ENCODE data around the gene WHAMM.
"Not testable (repeated sequence)": the region's sequence is repeated elsewhere in the genome, so short reads cannot be mapped to it uniquely, and the experiment has no call there.

The WHAMM gene, protein sequence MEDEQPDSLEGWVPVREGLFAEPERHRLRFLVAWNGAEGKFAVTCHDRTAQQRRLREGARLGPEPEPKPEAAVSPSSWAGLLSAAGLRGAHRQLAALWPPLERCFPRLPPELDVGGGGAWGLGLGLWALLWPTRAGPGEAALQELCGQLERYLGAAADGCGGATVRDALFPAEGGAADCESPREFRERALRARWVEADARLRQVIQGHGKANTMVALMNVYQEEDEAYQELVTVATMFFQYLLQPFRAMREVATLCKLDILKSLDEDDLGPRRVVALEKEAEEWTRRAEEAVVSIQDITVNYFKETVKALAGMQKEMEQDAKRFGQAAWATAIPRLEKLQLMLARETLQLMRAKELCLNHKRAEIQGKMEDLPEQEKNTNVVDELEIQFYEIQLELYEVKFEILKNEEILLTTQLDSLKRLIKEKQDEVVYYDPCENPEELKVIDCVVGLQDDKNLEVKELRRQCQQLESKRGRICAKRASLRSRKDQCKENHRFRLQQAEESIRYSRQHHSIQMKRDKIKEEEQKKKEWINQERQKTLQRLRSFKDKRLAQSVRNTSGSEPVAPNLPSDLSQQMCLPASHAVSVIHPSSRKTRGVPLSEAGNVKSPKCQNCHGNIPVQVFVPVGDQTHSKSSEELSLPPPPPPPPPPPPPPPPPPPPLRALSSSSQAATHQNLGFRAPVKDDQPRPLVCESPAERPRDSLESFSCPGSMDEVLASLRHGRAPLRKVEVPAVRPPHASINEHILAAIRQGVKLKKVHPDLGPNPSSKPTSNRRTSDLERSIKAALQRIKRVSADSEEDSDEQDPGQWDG

DNA sequence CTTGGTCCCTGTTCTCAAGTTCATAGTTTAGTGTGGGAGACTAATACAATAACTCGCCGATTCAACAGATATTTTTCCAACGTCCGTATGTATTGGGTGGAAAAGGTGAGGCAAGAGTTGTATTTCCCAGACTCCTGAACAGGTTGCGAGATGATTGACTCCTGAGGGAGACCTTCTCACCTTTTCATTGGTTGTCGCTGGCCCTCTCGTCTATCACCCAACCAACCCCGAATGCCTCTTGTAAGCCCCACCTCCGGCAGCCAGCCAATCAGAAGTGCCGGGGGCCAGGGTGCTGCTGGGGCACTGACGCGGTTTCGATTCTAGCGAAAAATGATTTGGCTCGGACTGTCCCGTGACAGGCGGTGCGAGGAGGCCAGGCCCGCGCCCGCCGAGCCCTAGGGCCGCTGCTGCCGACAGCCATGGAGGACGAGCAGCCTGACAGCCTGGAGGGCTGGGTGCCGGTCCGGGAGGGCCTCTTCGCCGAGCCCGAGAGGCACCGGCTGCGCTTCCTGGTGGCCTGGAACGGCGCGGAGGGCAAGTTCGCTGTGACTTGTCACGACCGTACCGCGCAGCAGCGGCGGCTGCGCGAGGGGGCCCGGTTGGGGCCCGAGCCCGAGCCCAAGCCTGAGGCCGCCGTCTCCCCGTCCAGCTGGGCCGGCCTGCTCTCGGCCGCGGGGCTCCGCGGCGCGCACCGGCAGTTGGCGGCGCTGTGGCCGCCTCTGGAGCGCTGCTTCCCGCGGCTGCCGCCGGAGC, at the start of gene WHAMM:
Gene WHAMM, plus strand, starts transcription at position 321 of the 753 bp plus-strand sequence. Its CDS starts 99 bp downstream, at position 420.
- peak; percentile 98 for DNase-seq (ENCODE audit: low read depth)

DNA sequence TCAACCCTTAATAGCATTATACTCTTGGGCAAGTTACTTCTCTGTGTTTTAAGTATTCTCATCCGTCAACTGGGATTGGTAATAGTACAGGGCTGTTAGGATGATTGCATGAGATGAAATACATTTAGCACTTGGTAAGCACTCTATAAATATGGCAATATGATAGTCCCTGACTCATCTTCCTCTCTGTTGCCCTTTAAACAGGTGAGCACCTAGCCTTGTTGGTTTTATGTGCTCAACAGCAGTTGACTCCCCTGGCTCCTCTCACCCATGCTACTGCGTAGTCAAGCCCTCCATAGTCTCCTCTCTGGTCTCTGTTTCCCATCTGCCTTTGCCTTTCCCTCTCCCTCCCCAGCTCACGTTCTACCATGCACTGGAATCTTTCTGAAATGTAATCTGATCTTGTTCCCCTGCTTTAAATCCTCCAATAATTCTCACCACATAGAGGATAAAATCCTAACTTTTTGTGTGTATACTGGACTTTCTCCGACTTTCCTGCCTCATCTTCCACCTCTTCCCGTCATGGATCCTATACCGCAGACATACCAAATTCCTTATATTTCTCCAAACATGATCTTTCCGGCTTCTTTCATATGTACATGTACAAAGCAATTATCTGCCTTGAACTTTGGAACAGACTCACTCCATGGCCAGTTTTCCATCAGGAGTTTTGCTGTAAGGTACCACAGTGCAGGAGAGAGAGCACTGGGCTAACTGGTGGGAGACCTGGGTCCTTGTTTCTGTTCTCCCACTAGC, 45.9 kb upstream of the WHAMM start:
- no peak for DNase-seq (ENCODE audit: low read depth)

DNA sequence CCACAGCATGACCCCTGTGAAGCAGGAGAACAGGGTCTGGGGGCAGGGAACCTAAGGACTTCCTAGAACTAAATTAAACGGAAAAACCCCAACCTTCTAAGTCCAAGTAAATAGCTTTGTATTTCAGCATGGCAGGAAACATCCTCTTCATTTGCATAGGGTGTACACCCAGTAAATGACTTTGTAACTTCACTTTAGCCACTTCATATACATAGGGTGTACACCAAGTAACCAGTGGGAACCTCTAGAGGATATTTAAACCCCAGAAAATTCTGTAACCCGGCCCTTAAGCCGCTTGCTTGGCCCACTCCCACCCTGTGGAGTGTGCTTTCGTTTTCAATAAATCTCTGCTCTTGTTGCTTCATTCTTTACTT, 45.3 kb upstream of the WHAMM start:
- DNase-seq (ENCODE audit: low read depth), result no peak

DNA sequence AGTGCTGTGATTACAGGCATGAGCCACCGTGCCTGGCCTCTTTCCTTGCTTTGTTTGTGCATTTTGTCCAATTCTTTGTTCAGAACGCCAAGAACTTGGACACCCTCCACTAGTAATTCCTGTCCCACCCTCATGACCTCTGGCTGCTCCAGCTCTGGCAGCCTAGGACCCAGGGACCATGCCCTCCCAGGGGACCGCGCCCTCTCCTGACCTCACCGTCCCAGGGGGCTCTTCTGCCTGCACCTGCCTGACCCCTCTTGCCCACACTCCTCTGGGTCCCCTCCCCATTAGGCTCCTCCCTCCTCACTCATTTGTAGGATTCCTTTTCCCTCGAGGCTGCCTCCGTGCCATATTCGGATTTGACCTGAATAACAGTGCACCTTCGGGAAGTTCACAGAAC, 44.7 kb upstream of the WHAMM start:
- DNase-seq (ENCODE audit: low read depth), result no peak

DNA sequence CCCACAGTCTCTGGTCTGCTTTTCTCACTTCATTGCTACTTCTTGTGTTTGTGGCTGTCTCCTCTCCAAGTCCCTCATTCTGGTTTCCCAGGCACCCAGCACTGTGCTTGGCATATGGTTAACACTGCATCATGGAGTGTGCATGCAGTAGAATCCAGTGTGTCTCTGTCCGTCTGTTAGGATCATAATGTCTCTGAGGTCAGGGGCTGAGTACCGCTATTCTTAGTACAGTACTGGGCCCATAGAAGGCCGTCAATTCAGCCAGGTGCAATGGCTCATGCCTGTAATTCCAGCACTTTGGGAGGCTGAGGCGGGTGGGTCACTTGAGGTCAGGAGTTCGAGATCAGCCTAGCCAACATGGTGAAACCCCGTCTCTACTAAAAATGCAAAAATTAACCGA, 43.2 kb upstream of the WHAMM start:
- DNase-seq (ENCODE audit: low read depth), result not testable (repeated sequence)

DNA sequence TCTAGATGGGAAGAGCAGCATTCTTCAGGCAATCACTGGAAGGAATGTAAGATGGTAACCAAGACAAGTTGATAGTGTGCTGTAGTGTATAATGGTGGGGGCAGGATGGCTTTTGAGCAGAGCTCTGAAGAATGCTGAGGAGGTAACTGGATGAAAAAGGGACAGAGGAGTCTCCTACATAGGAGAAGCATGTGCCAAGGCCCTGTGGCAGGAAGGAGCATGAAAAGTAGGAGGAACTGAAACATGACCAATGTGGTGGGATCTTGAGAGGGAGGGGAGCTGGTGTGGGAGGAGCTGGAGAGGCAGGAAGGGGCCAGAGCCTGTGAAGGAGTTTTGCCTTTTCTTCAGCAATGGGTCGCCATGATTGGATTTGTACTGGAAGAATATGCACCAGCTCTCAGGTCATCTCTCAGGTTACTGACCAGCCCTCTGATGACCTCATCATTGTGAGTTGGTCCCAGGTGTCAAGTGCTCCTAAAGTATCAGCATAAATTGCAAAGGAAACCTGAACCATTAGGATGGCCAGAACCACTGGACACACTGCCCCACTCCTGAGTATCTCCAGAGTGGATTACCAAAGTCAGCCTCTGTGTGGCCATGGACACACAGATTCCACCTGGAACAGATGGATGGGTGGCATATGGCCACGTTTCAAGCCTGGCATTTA, 42.1 kb upstream of the WHAMM start:
- DNase-seq (ENCODE audit: low read depth), result no peak

DNA sequence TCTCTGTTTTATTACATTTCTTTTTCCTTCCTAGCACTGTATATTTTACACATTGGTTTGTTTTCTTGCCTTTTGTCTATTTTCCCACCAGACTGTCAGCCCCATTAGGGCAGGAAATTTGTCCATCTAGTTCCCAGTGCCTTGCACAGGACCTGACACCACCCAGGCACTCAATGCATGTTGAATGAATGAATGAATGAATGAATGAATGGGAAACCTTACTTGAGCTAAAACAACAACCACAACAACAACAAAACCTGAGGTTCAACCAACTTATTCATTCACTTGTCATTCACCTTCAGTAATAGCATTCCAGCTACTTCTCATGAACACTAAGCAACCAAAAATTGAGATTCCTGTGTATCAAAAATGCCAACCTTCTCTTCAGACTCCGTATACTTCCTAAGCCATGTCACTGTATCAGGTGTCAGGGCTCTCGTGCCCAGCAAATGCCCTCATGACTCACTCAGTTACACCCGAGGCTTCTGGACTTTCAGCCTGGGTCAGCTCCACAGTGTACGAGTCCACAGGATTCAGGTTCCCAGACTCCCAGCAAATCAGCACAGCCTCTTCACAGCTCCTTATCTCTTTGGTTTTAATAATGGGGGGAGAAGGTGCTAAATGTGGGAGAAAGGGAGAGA, 40.9 kb upstream of the WHAMM start:
- DNase-seq (ENCODE audit: low read depth), result peak; percentile 28

DNA sequence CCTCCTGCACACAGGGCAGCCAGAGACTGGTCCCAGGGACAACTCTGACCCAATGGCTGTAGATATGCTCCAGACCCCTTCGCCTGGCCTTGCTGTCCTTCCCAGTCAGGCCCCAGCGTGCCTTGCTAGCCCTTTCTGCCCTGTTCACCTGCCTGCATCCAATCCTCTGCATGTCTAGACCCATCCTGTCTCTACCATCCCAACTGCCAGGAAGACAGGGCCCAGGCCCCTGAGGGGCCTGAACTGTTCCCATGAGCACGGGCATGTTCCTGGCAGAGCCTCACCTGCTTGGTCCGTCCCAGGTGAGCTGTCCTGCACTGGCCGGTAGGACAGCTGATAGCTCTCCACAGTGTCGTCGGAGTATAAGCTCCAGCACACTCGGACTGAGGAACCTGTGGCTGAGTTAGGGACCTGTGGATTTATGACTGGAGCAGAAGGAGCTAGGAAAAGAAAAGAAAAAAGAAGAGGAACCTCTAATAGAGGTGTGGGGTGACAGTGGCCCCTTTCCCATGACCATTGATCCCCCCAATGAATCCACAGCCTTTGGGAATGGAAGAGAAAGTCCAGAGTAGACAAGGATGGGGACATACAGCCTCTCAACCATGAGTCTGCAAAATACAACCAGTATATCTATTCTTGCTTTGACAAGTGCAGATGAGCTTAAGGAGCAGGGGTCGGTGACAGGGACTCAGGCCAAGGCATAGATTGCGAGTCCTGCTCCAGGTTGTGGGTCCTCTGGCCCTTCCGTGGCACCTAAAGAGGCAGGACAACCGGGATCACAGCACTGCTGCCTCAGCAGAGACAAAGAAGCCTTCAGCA, 37.4 kb upstream of the WHAMM start:
- no peak for DNase-seq (ENCODE audit: low read depth)

DNA sequence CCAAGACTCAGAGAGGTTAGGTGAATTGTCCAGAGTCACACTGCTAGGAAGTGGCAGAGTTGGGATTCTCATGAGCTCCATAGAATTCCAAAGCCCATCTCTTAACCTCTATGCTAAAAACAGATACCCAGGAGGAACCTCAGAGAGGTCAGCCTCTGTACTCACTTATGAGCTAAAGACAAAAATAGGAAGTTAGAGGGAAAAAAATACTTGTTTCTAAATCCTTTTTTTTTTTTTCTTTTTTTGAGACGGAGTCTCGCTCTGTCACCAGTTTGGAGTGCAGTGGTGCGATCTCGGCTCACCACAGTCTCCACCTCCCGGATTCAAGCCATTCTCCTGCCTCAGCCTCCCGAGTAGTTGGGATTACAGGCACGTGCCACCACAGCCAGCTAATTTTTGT, 34.9 kb upstream of the WHAMM start:
- DNase-seq (ENCODE audit: low read depth), result no peak

DNA sequence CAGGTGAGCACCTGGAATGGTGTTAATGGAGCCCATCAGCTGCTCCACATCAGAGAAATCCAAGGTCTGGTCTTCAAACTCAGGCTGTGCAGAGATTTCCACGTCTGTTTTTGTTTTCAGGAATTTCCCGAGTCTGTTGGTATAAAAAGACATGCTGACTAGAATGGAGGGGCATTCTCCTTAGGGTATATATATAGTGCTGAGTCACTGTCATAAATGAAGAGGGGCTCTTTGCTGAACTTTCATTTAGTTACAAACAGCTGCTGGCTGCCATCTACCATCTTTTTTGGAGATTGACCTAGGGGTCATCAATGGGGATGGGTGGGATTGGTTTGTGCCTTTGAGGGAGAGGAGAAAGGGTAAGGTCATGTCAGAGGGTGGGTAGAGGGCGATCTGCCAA, 30.7 kb upstream of the WHAMM start:
- DNase-seq (ENCODE audit: low read depth), result no peak

DNA sequence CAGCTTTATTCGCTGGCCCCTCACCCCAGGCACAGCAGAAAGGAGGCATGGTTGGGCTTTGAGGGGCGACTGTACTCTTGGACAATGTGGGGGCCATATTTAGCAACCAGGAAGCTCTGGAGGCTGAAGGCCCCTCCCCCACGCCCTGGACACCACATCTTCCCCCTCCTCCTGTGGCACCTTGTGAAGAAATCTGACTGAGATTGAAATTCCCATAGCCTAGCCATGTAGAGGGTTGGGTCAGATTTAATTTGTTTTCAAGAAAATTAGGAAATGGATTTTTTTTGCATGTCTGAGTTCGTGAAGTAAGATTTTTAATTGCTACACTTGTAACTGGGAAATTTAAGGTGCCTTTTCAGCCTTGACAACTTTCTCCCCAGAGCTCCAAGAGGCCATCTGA, 28.1 kb upstream of the WHAMM start:
- no peak for DNase-seq (ENCODE audit: low read depth)

DNA sequence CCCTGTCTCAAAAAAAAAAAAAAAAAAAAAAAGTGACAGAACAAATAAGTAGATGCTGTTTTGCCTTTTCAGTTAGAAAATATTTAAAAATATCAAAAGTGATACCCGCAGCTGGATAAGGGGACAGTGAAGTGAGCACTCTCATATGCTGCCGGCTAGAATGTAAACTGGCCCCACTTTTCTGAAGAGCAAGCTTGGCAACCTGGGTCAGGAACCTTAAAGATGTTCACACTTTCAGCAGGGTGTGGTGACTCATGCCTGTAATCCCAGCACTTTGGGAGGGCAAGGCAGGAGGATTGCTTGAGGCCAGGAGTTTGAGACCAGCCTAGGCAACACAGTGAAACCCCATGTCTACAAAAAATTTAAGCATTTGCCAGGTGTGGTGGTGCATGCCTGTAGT, 20.9 kb upstream of the WHAMM start:
- DNase-seq (ENCODE audit: low read depth), result no peak

DNA sequence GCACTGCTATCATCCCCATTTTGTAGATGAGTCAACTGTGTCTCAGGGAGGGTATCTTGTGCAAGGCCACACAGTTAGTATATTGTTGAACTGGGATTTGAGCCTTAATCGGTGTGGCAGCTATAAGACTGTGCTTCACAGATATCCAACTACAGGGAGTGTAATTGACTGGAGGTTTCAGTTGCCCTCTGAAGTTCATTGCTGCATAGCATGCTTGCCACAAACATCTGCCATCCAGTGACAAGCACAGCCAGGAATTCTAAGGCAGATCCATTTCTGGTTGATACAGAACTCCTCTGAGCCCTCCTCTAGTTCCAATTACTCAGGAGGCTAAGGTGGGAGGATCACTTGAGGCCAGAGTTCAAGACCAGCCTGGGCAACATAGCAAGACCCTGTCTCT, 19.9 kb upstream of the WHAMM start:
- no peak for DNase-seq (ENCODE audit: low read depth)

DNA sequence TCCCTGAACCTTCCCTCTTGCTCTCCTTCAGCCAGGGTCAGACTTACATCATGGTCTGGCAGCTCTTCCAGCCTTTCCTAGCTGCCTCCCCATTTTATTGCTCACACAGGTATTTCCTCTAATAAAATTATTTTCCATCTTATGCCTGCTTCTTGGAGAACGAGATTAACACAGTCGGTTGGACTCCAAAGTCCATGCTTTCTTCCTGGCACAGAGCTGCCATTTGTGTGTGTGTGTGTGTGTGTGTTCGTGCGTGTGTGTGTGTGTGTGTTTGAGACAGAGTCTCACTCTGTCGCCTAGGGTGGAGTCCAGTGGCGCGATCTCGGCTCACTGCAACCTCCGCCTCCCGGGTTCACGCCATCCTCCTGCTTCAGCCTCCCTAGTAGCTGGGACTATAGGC, 19.1 kb upstream of the WHAMM start:
- DNase-seq (ENCODE audit: low read depth), result no peak

DNA sequence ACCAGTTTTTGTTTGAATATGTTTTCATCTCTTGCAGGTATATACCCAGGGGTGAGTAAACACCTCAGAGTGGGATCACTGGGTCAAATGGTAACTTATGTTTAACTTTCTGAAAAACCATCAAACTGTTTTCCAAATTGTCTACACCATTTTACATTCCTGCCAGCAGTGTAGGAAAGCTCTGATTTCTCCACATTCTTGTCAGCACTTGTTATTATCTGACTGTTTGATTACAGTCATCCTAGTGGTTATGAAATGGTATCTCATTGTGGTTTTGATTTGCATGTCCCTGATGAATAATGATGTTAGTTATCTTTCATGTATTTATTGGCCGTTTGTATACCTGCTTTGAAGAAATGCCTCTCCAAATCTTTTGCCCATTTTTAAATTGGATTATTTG, 17.4 kb upstream of the WHAMM start:
- DNase-seq (ENCODE audit: low read depth), result peak; percentile 37

DNA sequence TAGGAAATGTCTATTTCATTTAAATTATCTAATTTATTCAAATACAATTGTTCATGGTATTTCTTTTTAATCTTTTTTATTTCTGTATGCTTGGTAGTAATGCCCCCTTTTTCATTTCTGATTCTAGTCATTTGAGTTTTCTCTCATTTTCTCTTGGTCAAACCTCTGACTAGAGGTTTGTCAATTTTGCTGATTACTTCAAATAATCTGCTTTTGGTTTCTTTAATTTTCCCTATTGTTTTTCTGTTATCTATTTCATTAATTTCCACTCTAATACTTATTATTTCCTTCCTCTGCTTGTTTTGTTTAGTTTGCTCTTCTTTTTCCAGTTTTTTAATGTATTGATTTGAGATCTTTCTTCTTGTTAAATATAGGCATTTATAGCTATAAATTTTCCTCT, 15.7 kb upstream of the WHAMM start:
- DNase-seq (ENCODE audit: low read depth), result no peak

DNA sequence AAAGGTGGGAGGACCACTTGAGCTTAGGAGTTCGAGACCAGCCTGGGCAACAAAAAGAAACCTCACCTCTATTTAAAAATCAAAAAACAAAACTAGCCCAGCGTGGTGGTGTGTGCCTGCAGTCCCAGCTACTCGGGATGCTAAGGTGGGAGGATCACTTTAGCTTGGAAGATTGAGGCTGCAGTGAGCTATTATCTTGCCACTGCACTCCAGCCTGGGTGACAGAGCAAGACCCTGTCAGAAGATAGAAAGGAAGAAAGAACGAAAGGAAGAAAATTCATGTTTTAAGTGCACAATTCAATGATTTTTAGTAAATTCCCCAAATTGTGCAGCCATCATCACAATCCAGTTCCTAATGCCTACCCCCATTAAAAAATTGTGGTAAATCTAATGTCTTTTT, 11.3 kb upstream of the WHAMM start:
- no peak for DNase-seq (ENCODE audit: low read depth)

DNA sequence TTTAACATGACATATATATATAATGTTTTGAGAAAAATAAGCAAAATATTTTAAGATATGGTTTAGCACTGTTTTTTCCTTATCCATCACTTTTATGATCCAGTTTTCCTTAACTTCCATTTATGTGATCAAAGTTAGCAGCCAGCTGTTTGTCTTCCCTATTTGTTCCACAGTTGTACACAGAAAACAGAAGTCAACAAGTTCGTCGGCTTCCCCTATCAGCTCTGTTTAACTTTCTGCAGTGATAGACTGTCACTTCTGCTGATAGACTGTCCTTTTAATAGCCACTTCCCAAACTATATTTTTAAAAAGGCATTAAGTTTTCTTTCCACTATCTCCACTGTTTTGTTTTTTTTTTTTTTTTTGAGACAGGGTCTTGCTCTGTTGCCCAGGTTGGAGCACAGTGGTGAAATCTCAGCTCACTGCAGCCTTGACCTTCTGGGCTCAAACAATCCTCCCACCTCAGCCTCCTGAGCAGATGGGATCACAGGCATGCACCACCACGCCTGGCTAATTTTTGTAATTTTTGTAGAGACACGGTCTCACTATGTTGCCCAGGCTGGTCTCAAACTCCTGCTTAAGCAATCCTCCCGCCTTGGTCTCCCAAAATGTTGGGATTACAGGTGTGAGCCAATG, 10.8 kb upstream of the WHAMM start:
- no peak for DNase-seq (ENCODE audit: low read depth)

DNA sequence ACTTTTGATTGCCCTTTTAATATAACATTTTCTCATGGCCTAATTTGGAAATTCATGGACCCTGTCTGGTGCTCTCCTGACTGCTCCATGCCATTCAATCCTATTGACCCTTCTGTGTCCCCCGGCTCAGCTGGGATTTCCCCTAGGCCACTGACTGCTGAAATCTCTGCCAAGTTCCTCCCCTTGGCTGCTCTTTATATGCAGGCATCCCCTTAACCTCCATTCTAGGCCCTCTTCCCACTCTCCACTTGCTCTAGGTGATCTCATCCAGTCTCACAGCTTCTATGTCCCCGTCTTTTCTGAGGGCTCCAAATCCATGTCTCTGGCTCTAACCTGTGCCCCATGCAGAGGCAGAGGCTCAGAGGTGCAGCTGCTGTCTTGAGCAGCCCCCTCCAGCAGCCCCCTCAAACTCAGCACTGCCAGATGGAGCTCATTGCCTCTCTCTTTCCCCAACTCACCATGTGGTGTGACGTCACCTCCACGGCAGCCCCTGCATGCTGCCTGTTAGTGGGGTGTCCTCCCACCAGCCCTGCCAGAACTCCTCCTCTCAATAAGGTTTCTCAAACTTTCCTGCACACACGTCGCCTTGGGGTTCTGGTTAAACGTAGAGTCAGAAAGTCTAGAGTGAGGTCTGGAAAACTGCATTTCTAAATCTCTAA, 10.1 kb upstream of the WHAMM start:
- no peak for DNase-seq (ENCODE audit: low read depth)
